Muscle layer of duodenum (tissue), 2 donors: ENCODE measurements around the gene RABL6.
"Not testable (repeated sequence)": the region's sequence is repeated elsewhere in the genome, so short reads cannot be mapped to it uniquely, and the experiment has no call there.

Source experiments
- H3K27ac ChIP-seq: one replicate; pipeline ENCODE4 v1.7.0; 2013; ENCODE audit warnings: mild to moderate bottlenecking, low read length
- H3K27me3 ChIP-seq: one replicate; pipeline ENCODE4 v1.7.0; 2013; ENCODE audit warnings: low read depth, mild to moderate bottlenecking, control low read depth, low read length
- H3K36me3 ChIP-seq, 2 donors: one replicate each; pipeline ENCODE4 v1.7.0; 2013; ENCODE audit warnings: low read length in 2 of 2, control low read depth in 1 of 2, mild to moderate bottlenecking in 1 of 2; ENCODE audit not compliant: insufficient read depth in 2 of 2, control insufficient read depth in 1 of 2
- H3K4me1 ChIP-seq, 2 donors: one replicate each; pipeline ENCODE4 v1.7.0; 2013; ENCODE audit warnings: low read length in 2 of 2, mild to moderate bottlenecking in 2 of 2, control low read depth in 1 of 2, moderate library complexity in 1 of 2; ENCODE audit not compliant: insufficient read depth in 2 of 2, control insufficient read depth in 1 of 2
- H3K4me3 ChIP-seq, 2 donors: one replicate each; pipeline ENCODE4 v1.7.0; 2013; ENCODE audit warnings: low read length in 2 of 2, low read depth in 1 of 2, mild to moderate bottlenecking in 1 of 2
- H3K9me3 ChIP-seq, 2 donors: one replicate each; pipeline ENCODE4 v1.7.0; 2013; ENCODE audit warnings: low read length in 2 of 2, control low read depth in 1 of 2, mild to moderate bottlenecking in 1 of 2; ENCODE audit not compliant: control insufficient read depth in 1 of 2
- donor health status: healthy.

RABL6 gene

DNA sequence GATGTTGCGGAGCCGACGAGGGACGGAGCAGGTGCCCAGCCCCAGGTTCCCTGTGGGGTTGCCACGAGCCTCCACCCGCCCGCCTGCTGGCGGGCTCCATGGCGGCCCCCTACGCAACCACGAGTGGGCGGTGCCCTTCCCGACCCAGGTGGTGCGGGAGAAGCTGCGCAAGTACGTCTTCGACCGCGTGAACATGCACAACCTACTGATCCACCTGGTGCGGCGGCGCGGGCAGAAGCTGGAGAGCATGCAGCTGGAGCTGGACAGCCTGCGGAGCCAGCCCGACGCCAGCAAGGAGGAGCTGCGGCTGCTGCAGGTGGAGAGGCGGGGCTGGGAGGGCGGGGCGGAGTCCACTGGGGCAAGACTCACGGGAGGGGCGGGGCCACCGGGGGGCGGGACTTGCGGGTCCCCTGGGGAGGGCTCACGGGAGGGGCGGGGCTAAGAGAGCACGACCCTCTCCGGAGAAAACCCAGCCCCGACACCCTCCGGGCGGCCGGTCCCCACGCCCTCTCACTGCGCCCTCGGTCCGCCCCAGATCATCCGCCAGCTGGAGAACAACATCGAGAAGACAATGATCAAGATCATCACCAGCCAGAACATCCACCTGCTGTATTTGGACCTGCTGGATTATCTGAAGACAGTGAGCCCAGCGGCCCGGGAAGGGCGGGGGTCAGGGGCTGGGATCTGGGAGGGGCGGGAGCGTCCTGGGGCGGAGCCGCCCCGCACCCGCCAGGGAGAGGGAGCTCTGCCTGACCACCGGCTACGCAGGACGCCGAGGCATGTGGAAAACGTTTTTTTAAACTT is 7.7 kb upstream of the RABL6 start:
- peaks cover 21% of the 10 kb centered on the region for H3K27me3 ChIP-seq
- peak overlapping the region; percentile 39 to 52 for H3K4me3 ChIP-seq
- H3K4me1 ChIP-seq: peaks cover 0 to 18% of the 10 kb centered on the region in 2 donors
- H3K27ac ChIP-seq: no peak overlapping the region
- H3K36me3 ChIP-seq: no peaks in the 10 kb centered on the region
- no peaks in the 10 kb centered on the region for H3K9me3 ChIP-seq

DNA sequence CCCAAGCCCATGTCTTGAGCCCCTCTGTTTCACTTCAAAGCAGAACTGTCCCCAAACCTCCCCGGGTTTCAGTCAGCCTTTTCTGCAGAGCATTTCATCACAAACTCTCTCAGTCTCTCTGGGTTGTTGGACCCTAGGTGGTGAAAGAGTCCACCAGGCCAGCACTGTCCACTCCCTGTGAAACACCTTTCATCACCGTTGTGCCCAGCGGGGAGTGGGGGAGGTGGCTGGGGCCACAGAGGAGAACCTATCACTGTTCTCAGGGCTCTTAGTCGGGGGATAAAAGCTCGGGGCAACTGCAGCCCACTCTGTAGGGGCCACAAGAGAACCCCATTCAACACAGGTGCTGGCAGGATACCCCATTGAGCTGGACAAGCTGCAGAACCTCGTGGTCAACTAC is 5.4 kb upstream of the RABL6 start:
- H3K27me3 ChIP-seq: peaks cover 21% of the 10 kb centered on the region
- no peak overlapping the region for H3K27ac ChIP-seq
- H3K36me3 ChIP-seq: no peaks in the 10 kb centered on the region
- H3K4me3 ChIP-seq: no peak overlapping the region
- no peaks in the 10 kb centered on the region for H3K9me3 ChIP-seq
- H3K4me1 ChIP-seq: peaks cover 6 to 30% of the 10 kb centered on the region in 2 donors

DNA sequence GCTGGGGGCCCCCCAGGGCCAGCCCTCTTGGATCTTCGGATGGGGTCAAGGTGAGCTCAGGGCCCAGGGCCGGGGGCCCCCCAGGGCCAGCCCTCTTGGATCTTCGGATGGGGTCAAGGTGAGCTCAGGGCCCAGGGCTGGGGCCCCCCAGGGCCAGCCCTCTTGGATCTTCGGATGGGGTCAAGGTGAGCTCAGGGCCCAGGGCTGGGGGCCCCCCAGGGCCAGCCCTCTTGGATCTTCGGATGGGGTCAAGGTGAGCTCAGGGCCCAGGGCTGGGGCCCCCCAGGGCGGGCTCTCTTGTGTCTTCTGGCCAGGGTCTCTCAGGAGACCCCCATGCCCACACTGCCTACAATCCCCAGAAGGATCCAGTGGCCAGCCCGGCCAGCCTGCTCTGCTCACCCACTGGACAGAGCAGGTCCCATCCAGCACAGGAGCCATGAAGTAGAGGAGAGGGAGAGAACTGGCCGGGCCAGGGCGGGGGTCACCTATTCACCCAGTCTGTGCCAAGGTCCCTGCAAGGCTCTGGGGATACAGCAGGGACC is 4.7 kb upstream of the RABL6 start:
- not testable (repeated sequence) for H3K9me3 ChIP-seq, H3K27ac ChIP-seq, H3K36me3 ChIP-seq, H3K4me3 ChIP-seq
- Histone ChIP-seq H3K4me1 (peaks cover 6 to 30% of the 10 kb centered on the region in 2 donors), H3K27me3 (peaks cover 21% of the 10 kb centered on the region)

DNA sequence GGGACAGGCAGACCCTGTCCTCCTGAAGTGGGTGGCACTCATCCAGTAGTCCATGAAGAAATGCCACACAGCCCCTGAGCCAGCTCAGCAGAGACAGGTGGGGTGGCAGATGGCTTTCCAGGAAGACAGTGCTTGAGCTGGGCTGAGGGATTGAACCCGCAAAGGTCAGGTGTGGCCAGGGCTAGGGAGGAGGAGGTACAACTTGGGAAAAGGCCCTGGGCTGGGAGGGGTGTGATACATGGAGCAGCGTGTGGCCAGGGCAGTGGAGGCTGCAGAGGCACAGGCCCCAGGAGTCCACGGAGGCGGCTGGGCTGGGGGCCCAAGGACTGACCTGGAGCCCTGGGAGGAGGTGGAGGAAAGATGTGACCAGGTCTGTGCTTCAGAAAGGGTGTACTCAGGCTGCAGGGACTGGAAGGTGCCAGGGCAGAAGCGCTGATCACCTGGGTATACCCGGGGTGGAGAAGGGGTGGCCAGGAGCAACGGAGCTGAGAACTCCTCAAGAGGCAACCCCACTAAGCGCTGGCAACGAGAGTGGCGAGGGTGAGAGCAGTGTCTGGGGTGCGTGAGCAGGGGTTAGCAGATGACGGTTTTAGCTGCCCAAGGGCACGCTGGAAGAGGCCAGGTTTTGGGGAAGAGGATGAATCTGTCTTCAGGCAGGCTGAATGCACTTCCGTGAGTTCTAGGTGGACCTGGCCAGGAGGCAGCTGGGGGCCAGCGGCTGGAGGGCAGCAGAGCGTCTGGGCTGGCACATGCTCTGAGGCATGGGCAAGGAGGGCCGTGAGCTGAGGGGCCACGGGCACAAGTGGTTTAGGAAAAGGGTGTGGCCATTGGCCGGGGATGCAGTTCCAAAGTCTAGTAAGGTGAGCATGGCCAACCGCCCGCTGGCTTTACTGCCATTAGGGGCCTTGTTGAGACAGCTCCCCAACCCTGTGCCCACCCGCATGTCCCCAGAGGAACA is 3.9 kb upstream of the RABL6 start:
- Histone ChIP-seq H3K27ac (no peak overlapping the region), H3K27me3 (peaks cover 17% of the 10 kb centered on the region), H3K36me3 (no peaks in the 10 kb centered on the region), H3K4me1 (peaks cover 6 to 34% of the 10 kb centered on the region in 2 donors), H3K4me3 (no peak overlapping the region), H3K9me3 (no peaks in the 10 kb centered on the region)

DNA sequence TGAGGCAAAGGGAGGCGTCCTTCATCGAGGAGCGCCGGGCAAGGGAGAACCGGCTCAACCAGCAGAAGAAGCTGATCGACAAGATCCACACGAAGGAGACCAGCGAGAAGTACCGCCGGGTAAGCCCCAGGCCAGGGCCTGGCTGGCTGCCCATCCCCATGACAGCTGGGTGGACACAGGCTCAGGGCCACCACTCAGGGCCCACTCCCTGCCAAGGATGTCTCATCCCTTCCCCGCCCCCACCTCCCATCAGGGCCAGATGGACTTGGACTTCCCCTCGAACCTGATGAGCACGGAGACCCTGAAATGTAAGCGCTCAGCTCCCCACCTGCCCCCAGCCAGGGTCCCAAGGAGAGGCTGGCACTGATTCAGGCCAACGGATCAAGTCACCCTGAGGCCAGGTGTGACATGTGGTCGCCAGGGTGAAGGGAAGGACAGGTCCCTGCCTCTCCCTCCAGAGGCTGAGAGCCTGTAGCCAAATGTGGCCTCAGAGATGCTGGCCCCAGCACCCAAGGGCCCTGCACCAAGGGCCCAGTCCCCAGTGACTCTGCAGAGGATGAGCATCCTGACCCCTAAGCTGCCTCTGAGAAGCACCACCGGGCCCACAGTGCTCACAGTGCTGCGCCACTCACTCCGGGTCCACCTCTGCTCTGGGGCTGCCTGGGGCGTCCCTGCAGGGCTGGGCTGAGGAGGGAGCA is 3.1 kb upstream of the RABL6 start:
- no peaks in the 10 kb centered on the region for H3K9me3 ChIP-seq
- H3K27ac ChIP-seq: no peak overlapping the region
- H3K4me3 ChIP-seq: no peak overlapping the region
- H3K27me3 ChIP-seq: peaks cover 8% of the 10 kb centered on the region
- H3K36me3 ChIP-seq: peaks cover 0 to 2% of the 10 kb centered on the region in 2 donors
- H3K4me1 ChIP-seq: peaks cover 10 to 37% of the 10 kb centered on the region in 2 donors

DNA sequence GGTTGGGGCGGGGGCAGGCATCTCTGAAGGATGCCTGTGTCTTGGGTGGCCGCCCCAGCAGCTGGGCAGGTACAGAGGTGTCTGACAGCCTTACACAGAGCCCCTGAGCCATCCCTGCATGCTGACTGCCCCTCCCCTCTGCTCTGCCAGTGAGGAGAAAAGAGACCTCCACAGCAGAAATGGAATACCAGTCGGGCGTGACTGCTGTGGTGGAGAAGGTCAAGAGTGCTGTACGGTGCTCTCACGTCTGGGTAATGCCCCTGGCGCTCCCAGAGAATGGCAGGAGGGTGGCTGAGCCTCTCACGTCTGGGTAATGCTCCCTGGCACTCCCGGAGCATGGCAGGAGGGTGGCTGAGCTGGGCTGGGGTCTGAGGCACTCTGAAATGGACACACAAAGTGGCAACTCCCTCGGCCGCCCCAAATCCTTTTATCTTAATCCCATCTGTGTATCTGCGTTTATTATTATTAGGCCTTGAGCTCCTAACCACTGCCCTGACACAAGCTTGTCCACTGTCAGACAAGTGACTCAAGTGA is 2.5 kb upstream of the RABL6 start:
- peaks cover 16 to 38% of the 10 kb centered on the region in 2 donors for H3K4me1 ChIP-seq
- no peaks in the 10 kb centered on the region for H3K9me3 ChIP-seq
- H3K27me3 ChIP-seq: peaks cover 6% of the 10 kb centered on the region
- no peak overlapping the region for H3K27ac ChIP-seq
- H3K4me3 ChIP-seq: no peak overlapping the region
- H3K36me3 ChIP-seq: peaks cover 0 to 4% of the 10 kb centered on the region in 2 donors

DNA sequence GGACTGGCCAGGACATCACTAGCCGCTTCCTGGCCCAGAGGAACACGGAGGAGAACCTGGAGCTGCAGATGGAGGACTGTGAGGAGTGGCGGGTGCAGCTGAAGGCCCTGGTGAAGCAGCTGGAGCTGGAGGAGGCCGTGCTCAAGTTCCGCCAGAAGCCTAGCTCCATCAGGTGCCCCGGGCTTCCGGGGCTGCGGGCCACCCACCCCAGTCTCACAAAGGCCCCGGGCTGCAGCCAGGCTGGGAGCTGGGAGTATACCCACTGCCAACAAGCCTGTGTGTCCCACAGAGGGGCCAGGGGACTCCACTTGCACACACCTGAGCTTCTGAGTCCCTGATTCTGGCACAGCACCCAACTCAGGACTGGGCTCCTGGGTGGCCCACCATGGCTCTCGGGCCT is 1.7 kb upstream of the RABL6 start:
- Histone ChIP-seq H3K36me3 (peaks cover 0 to 4% of the 10 kb centered on the region in 2 donors), H3K4me3 (peak overlapping the region in 1 of 2 donors; percentile 71), H3K27me3 (peaks cover 6% of the 10 kb centered on the region)

DNA sequence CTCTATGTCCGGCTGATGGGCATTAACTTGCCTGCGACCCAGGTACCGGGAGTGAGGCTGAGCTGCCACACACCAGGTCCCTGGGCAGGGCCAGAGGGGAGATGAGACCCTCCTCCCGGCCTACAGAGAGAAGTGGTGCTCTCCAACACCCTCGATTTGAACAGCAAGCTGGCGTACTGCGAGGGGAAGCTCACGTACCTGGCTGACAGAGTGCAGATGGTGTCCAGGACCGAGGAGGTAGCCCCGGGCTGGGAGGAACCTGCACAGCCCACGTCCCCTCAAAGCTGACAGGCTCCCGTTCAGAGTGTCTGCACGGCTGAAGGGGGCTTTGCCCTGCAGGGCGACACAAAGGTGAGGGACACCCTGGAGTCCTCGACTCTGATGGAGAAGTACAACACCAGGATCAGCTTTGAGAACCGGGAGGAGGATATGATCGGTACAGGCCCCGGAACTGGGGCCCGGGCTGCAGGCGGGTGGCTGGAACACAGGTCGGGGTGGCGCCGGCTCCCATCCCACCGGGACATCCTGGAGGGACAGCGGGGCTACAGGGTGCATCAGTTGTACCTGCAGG is 1.0 kb upstream of the RABL6 start:
- H3K36me3 ChIP-seq: peaks cover 0 to 4% of the 10 kb centered on the region in 2 donors
- no peak overlapping the region for H3K27ac ChIP-seq
- H3K9me3 ChIP-seq: no peaks in the 10 kb centered on the region
- peaks cover 16 to 37% of the 10 kb centered on the region in 2 donors for H3K4me1 ChIP-seq
- peaks cover 6% of the 10 kb centered on the region for H3K27me3 ChIP-seq
- H3K4me3 ChIP-seq: peak overlapping the region; percentile 63 to 71

More for the DNA sequence above, 1.7 kb upstream of the RABL6 start:
- Histone ChIP-seq H3K27ac (no peak overlapping the region), H3K4me1 (peaks cover 16 to 36% of the 10 kb centered on the region in 2 donors), H3K9me3 (no peaks in the 10 kb centered on the region)

DNA sequence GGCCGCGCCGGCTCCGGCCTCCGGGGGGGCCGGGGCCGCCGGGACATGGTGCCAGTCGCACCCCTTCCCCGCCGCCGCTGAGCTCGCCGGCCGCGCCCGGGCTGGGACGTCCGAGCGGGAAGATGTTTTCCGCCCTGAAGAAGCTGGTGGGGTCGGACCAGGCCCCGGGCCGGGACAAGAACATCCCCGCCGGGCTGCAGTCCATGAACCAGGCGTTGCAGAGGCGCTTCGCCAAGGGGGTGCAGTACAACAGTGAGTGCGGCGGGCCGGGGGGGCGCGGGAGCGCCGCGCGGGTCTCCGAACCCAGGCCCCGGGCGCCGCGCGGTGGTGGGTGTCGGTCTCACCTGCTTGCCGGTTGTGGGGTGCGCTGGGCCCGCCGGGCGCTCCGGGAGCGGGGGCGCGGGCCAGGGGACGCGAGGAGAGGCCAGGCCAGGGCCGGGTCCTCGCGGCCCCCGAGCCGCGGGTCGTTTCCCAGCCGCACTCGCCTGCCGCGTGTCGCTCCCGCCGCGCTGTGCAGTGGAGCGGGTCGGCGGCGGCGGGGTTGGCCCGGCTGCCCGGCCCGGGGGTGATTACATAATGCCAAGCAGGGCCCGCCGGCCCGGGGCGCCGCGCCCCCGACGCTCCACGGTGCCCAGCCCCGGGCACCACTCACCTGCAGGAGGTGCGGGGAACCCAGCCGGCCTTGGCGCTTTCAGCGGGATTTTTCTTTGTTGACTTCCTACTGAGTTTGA is 492 bp downstream of the RABL6 start:
- H3K27ac ChIP-seq: no peak overlapping the region
- no peaks in the 10 kb centered on the region for H3K9me3 ChIP-seq
- H3K36me3 ChIP-seq: peaks cover 4 to 7% of the 10 kb centered on the region in 2 donors
- H3K4me3 ChIP-seq: peak overlapping the region; percentile 55 to 88
- no peaks in the 10 kb centered on the region for H3K27me3 ChIP-seq
- H3K4me1 ChIP-seq: peaks cover 16 to 37% of the 10 kb centered on the region in 2 donors

DNA sequence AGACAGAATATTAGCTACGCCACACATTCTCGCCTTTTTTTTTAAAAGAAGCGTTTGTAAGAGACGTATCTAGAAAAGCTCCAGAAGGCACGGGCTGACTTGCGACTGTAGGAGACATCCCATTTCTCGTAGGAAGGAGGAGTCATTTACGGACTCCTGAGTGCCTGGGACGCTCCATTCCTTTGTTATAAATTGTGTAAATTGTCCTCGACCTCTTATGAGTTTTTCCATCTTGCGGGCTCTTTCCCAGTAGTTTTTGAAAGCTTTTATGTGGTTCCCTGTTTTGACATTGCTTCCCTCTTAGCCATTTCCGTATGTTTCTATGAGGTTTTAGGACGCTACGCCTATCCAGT is 1.0 kb downstream of the RABL6 start:
- Histone ChIP-seq H3K36me3 (peaks cover 4 to 8% of the 10 kb centered on the region in 2 donors), H3K4me1 (peaks cover 16 to 37% of the 10 kb centered on the region in 2 donors), H3K27me3 (no peaks in the 10 kb centered on the region), H3K27ac (no peak overlapping the region), H3K4me3 (peak overlapping the region; percentile 51 to 88), H3K9me3 (no peaks in the 10 kb centered on the region)
